Tibial nerve (tissue), 4 donors: ENCODE measurements around the gene ANO7.

Experiments
- CTCF ChIP-seq, 5 experiments: fragments of 200-600 bp in 3 of 5; fragments of 450-650 bp in 2 of 5; sonication (generic) in 3 of 5; IDR thresholded peaks; one replicate each; pipeline ENCODE4 v1.5.1; 2016 to 2019; ENCODE audit warnings: antibody characterized with exemption in 5 of 5, mild to moderate bottlenecking in 3 of 5, moderate library complexity in 2 of 5
- EP300 ChIP-seq, 2 donors: sonication (generic); formaldehyde crosslinking; IDR thresholded peaks; one replicate each; pipeline ENCODE4 v1.6.1; 2017; ENCODE audit warnings: antibody characterized with exemption in 2 of 2, mild to moderate bottlenecking in 1 of 2
- POLR2A ChIP-seq, 2 donors: fragments of 450-650 bp; IDR thresholded peaks; one replicate each; pipeline ENCODE4 v1.6.1; 2017; ENCODE audit warnings: antibody characterized with exemption in 2 of 2, mild to moderate bottlenecking in 2 of 2, moderate library complexity in 2 of 2

GRCh38 chr2:241248289-241248688 lies 59.8 kb downstream of the ANO7 start:
- TF ChIP-seq POLR2A (IDR thresholded peaks at IDR 0.05) (no peak), CTCF (IDR thresholded peaks at IDR 0.05) (no peak), EP300 (IDR thresholded peaks at IDR 0.05) (no peak)
